Measurements from ENCODE around the gene PHF19.

GRCh38 chr9:120888626-120889025 lies 11.6 kb upstream of the PHF19 start:
- no peak for TF ChIP-seq CTCF (IDR thresholded peaks at IDR 0.05)
- no peak for TF ChIP-seq REST (IDR thresholded peaks at IDR 0.05; ENCODE audit: low read depth, low read length)
- TF ChIP-seq, protein P1, sequence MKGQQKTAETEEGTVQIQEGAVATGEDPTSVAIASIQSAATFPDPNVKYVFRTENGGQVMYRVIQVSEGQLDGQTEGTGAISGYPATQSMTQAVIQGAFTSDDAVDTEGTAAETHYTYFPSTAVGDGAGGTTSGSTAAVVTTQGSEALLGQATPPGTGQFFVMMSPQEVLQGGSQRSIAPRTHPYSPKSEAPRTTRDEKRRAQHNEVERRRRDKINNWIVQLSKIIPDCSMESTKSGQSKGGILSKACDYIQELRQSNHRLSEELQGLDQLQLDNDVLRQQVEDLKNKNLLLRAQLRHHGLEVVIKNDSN (IDR thresholded peaks at IDR 0.05; ENCODE audit: borderline replicate concordance, low read depth) = no peak
